HG02610 (cell line): ENCODE measurements around the gene KCTD5.
"Not testable (repeated sequence)": the region's sequence is repeated elsewhere in the genome, so short reads cannot be mapped to it uniquely, and the experiment has no call there.

Experiments
- ATAC-seq: cut with Tn5 transposase; IDR thresholded peaks from one replicate; pipeline ENCODE4 v1.9.1; 2021; ENCODE audit warnings: mild to moderate bottlenecking, moderate library complexity; ENCODE audit not compliant: unreplicated experiment

KCTD5 gene

DNA sequence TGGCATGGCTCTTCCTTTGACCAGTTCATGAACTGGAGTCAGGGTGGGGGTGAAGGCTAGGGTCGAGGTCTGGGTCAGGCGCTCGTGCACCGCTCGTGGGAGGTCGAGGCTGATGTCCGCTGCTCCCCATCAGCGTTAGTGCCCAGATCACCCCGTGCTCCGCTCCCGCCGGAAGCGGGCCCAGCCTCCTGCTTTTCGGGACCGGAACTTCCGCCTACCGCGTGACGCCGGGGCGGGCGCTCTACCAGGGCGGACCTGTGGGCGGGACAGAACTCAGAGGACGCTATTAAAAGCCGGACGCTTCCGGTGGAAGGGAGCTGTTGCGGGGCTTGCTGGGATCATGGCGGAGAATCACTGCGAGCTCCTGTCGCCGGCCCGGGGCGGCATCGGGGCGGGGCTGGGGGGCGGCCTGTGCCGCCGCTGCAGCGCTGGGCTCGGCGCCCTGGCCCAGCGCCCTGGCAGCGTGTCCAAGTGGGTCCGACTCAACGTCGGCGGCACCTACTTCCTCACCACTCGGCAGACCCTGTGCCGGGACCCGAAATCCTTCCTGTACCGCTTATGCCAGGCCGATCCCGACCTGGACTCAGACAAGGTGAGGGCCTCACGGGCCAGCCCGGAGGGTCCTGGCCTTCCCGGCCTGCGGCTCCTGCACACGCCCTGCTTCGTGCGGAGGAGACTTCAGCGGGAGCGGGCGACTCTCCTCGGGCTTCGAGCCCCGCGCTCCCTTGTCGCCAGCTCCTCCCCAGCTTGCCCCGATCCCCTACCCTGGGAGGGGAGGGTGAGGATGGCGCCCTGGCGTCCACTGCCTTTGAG lies at the start of gene KCTD5:
Gene KCTD5 (plus strand): TSS at position 315 of the 813 bp plus-strand sequence. CDS start 26 bp downstream, at position 341.
- peak; percentile 63 for ATAC-seq

GRCh38 chr16:2639071-2639721 lies 43.1 kb upstream of the KCTD5 start:
- not testable (repeated sequence) for ATAC-seq

- not testable (repeated sequence) for ATAC-seq
These were observed 42.6 kb upstream of the KCTD5 start for GRCh38 chr16:2639722-2640072.

- ATAC-seq = not testable (repeated sequence)
These were observed 39.8 kb upstream of the KCTD5 start for GRCh38 chr16:2642561-2642960.

GRCh38 chr16:2644754-2645453 lies 37.4 kb upstream of the KCTD5 start:
- not testable (repeated sequence) for ATAC-seq

GRCh38 chr16:2651268-2651871 lies 31.0 kb upstream of the KCTD5 start:
- not testable (repeated sequence) for ATAC-seq

DNA sequence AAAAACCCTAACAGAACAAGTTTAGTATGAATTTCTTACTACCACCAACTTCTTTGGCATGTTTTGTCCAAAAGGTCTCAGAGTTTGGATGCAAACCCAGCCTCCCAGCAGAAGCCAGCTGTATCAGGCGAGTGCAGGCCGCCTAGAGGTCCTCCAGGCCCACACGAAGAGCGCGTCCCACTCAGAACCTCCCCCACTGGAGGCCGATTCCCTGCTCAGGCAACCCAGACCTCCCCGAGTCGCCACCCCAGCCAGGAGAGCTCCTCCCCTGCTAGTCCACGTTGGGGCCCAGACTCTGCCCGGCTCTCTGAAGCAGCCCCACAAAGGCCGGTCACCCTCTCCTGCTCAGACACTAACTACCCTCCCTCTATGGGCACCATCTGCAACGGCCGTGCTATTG lies 28.4 kb upstream of the KCTD5 start:
- not testable (repeated sequence) for ATAC-seq

DNA sequence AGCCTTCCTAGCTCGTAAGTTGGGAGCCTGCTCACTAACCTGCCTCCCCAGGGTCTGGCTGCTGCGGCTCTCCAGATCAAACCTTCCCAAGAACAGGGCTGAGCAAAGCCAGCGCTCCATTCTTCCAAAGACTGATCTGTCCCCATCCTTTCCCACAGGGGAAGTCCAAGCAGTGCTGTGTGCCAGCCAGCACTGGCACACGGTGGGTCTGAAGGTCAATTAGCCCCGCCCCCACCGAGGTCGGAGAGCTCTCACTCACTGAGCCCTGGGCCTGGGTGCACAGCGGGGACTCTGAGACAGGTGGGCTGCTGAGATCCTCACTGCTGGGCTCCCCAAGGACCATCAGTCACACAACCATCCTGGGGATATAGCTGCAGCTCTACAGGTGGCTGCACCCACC lies 27.4 kb upstream of the KCTD5 start:
- ATAC-seq = not testable (repeated sequence)

DNA sequence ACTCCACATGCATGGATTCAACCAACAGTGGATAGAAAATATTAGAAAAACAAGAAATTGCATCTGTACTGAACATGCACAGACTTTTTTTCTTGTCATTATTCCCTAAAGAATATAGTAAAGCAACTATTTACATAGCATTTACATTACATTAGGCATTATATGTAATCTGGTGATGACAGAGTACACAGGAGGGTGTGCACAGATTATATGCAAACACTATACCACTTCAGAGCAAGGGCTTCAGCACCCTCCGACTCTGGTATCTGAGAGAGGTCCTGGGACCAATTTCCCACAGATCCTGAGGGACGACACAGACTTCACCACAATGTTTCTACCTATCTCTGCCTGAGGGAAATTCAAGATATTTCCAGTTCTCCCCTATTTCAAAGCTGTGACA lies 25.3 kb upstream of the KCTD5 start:
- ATAC-seq = no peak

DNA sequence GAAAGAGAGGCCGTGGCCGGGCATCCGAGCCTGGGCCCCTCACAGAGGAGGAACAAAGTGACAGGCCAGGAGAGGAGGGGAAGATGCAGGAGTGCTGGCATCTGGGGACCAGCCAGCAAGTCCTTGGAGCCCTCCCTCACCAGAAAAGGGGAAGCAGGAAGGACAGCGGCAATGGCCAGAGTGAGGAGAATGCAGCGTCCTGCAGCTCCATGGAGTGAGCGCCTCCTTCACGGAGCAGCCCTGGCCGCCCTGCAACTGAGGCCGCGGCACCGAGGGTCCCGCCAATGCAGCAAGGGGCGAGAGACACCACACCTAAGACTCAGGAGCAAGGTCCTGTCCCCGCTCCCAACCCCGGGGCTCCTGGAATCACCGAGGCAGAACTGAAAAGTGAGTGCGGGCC lies 24.5 kb upstream of the KCTD5 start:
- not testable (repeated sequence) for ATAC-seq

DNA sequence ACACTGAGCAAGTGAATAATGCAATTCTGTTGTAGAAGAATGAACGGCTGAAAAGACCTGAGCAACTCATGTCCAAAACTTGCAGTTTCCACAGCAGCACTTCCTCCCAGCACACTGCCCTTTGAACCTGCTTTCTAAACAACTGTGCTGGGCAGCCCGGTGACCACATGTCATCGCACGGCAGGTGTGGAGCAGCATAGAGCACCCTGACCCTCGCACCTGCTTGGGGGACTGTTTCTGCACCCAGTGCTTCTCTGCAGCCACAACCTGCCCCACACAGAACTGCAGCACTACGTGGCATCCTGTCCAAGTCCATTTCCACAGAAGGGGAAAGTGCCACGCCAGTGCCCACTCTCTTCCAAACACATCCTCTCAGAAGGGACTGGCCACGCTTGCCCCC lies 22.8 kb upstream of the KCTD5 start:
- ATAC-seq = not testable (repeated sequence)

- ATAC-seq = not testable (repeated sequence)
These were observed 22.2 kb upstream of the KCTD5 start for GRCh38 chr16:2660014-2660662.

DNA sequence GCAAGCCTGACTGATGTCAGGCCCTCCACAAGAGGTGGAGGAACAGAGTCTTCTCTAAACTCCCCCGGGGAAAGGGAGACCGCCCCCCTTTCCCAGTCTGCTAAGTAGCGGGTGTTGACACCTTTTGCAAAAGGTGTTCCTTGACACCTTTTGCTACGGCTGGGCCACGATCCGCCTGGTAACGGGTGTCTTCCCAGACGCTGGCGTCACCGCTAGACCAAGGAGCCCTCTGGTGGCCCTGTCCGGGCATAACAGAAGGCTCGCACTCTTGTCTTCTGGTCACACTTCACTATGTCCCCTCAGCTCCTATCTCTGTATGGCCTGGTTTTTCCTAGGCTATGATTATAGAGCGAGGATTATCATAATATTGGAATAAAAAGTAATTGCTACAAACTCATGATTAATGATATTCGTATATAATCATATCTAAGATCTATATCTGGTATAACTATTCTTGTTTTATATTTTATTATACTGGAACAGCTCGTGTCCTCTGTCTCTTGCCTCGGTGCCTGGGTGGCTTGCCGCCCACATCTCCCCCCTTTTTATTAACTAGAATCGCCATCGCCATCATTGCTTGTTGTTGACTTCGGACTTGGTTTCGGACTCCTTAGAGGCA lies 21.5 kb upstream of the KCTD5 start:
- ATAC-seq = not testable (repeated sequence)

DNA sequence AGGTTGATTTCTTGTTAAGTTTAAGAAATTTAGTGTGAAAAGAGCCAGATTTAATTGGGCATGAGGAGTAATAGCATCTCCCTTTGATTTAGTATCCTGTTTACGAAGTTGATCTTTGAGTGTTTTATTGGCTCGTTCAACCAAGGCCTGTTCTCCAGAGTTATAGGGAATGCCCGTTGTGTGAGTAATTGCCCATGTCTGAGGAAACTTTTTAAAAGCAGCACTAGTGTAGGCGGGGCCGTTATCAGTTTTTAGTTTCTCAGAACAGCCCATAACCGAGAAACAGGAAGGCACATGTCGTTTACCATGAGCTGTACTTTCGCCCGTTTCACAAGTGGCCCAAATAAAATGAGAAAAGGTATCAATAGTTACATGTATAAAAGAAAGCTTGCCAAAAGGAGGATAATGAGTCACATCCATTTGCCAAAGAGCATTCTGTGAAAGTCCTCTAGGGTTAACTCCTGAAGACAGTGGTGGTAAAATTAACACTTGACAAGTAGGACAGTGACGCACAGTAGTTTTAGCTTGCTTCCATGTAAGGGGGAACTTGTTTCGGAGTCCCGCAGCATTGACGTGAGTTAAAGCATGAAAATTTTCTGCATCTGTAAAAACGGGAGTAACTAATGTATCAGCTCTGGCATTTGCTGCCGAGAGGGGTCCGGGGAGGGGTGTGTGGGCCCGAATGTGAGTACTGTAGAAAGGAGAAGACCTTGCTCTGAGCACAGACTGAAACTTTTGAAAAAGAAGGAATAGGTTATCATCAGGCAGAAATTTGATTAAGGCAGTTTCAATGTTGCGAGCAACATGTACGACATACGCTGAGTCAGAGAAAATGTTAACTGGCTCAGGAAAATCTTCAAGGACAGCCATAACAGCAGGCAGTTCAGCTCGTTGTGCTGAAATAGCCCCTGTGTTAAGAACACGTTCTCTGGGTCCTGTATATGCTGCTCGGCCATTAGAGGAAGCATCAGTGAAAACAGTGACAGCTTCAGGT lies 18.5 kb upstream of the KCTD5 start:
- no peak for ATAC-seq

- ATAC-seq = no peak
These were observed 17.7 kb upstream of the KCTD5 start for GRCh38 chr16:2664574-2664982.

- not testable (repeated sequence) for ATAC-seq
These were observed 15.7 kb upstream of the KCTD5 start for GRCh38 chr16:2666671-2667070.

DNA sequence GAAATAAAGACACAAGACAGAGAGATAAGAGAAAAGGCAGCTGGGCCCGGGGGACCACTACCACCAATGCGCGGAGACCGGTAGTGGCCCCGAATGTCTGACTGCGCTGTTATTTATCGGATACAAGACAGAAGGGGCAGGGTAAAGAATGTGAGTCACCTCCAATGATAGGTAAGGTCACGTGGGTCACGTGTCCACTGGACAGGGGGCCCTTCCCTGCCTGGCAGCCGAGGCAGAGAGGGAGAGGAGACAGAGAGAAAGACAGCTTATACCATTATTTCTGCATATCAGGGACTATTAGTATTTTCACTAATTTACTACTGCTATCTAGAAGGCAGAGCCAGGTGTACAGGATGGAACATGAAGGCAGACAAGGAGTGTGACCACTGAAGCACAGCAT lies 12.7 kb upstream of the KCTD5 start:
- not testable (repeated sequence) for ATAC-seq

DNA sequence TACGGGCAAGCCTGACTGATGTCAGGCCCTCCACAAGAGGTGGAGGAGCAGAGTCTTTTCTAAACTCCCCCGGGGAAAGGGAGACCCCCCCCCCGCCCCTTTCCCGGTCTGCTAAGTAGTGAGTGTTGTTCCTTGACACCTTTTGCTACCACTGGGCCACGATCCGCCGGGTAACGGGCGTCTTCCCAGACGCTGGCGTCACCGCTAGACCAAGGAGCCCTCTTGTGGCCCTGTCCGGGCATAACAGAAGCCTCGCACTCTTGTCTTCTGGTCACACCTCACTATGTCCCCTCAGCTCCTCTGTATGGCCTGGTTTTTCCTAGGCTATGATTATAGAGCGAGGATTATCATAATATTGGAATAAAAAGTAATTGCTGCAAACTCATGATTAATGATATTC lies 12.3 kb upstream of the KCTD5 start:
- not testable (repeated sequence) for ATAC-seq

DNA sequence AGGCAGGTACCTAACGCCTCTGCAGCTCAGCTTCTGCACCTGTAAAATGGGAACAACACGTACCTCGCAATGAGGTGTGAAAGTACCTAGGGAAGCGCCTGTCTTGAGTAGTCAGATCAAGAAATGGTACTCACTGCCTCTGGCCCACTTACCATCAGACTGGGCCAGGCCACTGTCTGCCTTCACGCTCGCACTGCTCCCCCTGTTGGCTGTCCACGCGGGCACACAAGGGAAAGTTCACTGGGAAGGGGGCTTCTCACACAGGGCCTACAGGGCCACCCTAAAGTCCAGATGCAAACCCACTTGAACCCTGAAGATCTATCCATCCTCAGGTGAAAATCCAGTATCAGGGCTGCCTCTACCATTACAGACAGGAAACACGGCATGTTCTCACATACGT lies 11.1 kb upstream of the KCTD5 start:
- not testable (repeated sequence) for ATAC-seq
